GM12872 (cell line): Measurements from ENCODE around the gene ACTA2.

Experiments
- CTCF ChIP-seq: IDR thresholded peaks from 3 replicates; pipeline ENCODE4 v1.5.1; 2011; ENCODE audit warnings: low read depth, mild to moderate bottlenecking, low read length, moderate library complexity; ENCODE audit not compliant: insufficient read depth

The ACTA2 gene

DNA sequence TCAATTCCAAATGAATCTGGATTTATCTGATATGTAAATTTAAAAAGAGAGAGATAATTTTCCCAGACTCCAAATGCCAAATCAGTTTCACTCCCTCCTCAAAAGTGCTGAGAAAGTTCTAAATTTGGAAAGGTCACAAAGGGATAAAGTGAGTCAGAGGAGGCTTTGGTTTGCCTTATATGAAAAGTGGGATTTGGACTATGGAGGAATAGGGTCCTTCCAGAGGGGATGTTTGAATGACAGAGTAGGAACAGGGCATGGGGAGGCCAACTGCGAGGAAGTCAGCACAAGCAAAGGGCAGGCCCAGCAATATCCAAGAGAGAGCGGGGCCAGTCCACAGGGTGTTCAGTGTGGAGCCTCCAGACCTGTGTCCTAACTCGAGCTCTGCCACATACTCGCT is 28.2 kb upstream of the ACTA2 start:
- TF ChIP-seq CTCF, result no peak

DNA sequence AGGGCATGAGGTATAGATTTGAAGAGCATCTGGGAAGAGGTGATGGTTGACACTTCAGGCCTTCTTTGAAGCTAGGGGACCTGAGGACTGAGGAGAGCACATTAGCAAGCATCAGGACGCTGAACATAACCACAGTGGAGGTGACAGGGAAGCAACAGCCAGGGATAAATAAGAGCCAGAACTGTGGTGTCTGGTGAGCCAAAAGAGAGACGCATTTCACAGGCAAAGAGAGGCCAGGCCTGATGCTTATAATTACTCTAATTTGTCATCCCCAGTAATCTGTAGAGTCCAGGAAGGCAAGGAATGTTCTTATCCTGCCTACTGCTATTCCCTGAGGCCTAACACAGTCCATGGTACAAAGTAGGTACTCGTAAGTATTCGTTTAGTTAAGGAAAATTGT is 27.7 kb upstream of the ACTA2 start:
- no peak for TF ChIP-seq CTCF

DNA sequence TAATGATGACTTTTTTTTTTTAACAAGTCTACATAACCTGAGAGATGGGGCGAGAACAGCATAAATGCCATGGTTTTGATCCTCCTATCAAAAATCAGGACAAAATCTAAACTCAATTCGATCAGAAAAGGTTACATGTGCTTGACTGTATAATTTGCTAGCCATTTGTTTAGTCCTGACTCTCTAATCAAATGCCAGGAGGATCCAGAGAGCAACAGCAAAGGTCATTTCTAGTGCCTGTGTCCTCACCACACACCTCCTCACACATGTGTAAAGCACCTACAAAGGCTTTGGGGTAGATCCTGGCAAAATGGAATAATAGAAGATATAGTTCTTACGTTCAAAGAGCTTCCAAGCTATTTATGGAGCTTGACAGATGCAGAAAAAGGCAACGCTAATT is 27.0 kb upstream of the ACTA2 start:
- no peak for TF ChIP-seq CTCF

GRCh38 chr10:88979153-88979562 is 26.6 kb upstream of the ACTA2 start:
- no peak for TF ChIP-seq CTCF

DNA sequence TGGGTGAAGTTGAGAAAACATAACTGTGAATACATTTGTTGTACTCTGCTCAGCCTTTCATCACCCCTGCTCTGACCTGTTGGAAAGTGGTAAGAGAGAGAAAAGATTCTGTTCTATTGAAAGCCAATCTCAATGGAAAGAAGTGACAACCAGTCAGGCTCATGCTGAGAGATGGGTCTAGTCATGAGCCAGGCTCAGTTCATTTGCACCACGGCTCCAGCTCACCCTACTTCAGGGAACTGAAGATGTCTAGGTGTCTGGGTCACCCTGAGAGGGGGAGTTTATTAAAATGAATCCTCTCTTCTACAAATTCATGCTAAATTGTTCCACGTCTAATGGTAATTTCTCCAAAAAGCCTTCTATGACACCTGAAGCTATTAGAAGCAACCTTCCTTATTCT is 25.9 kb upstream of the ACTA2 start:
- TF ChIP-seq CTCF, result no peak

DNA sequence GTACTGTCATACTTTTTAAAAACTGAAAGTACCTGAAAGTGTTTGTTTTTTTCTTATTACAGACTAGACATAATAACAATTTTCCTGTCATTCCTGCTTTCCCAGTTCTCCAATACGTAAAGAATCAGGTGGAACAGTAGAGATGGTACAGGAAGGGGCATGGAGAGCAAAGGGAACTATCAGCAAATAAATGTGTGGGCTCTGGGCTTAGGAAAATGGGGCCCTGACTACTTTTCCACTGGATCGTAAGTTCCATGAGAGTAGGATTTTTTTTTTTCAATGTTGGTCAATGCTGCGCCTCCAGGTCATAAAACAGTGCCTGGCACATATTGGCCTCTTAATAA is 22.8 kb upstream of the ACTA2 start:
- no peak for TF ChIP-seq CTCF

DNA sequence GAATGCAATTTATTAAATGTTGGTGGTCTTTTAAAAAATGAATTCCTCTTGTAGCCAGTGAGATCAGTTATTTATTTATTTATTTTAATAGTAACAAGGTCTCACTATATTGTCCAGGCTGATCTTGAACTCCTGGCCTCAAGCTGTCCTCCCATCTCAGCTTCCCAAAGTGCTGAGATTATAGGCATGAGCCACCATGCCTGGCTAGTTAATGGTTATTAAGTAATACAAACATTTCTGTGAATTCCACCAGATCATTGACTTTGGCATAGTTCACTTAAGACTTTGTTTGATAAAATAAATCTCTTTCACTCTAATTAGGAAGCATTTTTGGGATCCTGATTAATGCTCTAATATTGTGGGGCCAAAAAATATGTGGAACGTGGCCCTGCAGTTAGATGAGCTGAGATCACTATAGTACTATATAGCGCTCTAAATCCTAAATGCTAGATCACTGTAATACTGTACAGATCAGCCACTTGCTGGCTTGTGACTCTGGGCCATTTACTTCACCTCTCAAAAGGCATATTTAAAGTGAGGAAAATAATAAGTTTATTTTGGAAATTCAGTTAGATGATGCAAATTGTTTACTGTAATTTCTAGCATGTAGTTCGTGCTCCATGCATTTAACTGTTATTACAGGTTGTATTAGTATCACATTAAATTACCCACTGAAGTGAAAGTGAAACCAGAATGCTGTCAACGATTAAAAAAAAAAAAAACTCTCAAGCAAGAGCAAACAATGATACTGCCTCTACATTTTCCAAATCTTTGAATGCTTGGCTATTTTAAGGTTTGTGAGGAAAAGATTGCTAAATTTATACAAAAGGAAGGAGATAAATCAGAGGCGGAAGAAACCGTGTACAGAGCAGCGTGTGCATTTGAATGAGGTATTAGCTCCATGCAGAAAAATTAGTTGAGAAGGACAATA is 22.1 kb upstream of the ACTA2 start:
- no peak for TF ChIP-seq CTCF
